Right cardiac atrium (tissue), 5 donors: ENCODE data around the gene RPGR. TPM values are rescaled to one million over a fixed set of nuclear protein-coding genes. Genes with fewer than 3 reads are reported as not detected.

ENCODE experiments used
- ATAC-seq, 2 donors: fragments of 200-7000 bp; cut with Tn5 transposase; one replicate each; pipeline versions ENCODE4 v1.8.0 to v1.9.1; 2020; ENCODE audit warnings: moderate library complexity in 2 of 2, mild to moderate bottlenecking in 1 of 2
- DNase-seq, 3 donors: peaks; one replicate each; pipeline ENCODE4 v3.0.0-alpha.2; 2020
- H3K27ac ChIP-seq: one replicate; pipeline ENCODE4 v1.5.1; 2013; ENCODE audit warnings: mild to moderate bottlenecking, low read length, control low read depth, moderate library complexity
- H3K27me3 ChIP-seq: one replicate; pipeline ENCODE4 v1.6.1; 2013; ENCODE audit not compliant: control insufficient read depth, insufficient read depth
- H3K4me1 ChIP-seq: one replicate; pipeline ENCODE4 v1.6.1; 2013; ENCODE audit warnings: low read length; ENCODE audit not compliant: control insufficient read depth, insufficient read depth
- H3K4me3 ChIP-seq: one replicate; pipeline ENCODE4 v1.5.1; 2013; ENCODE audit warnings: low read length, control low read depth
- H3K9me3 ChIP-seq: one replicate; pipeline ENCODE4 v1.6.1; 2013; ENCODE audit warnings: low read length; ENCODE audit not compliant: control insufficient read depth
- WGBS: extraction: QIAGEN DNeasy Blood & Tissue Kit; methylation state at CpG from one replicate; pipeline ENCODE4 v1.1.7; 2013; 5-methylcytosine and 5-hydroxymethylcytosine counted together
- intact Hi-C, 4 donors: fragments of 100-400 bp; cut with DNase I; formaldehyde crosslinking; loops; one replicate each; pipeline versions ENCODE4 v1.11.0 to v1.14.0; 2022 to 2023
- polyA plus RNA-seq: library from polyadenylated mRNA; stranded (reverse); fragments of 200-250 nt; gene quantifications from one replicate; pipeline ENCODE4 v1.2.3, GENCODE V29; 2013
- total RNA-seq, 4 donors: library from RNA; stranded (reverse); fragmentation: NEBNext Ultra II Directional; extraction: Animal tissue kit (Norgen Biotek cat#: 25700); gene quantifications; one replicate each; pipeline ENCODE4 v1.2.1, GENCODE V29; 2021
- donor health status: healthy with polysubstance abuse.
- donor health status: DM: no; HTN: yes; CAD: no.
- donor health status: DM: no; HTN: no; CAD: no.
- donor health status: DM: no; HTN: yes; CAD: no; lungs with severe emphysema.
- donor health status: DM: yes; HTN: yes; CAD: no.

The RPGR gene
- total and polyA plus RNA-seq, 5 donors = 4.2 to 10.9 (median 8.4) TPM

- ATAC-seq (no peak), DNase-seq (no peak)
- 83% methylated on average over 4 of the region's 4 CpGs for WGBS
- intact Hi-C loops = no loop called here
- no peak within 1 kb of the TSS for H3K27ac ChIP-seq
- no peak within 1 kb of the TSS for H3K4me3 ChIP-seq
- H3K4me1 ChIP-seq = no peaks in the 10 kb centered on the region
- no peaks in the 10 kb centered on the region for H3K9me3 ChIP-seq
- H3K27me3 ChIP-seq = no peaks in the 10 kb centered on the region
Observed at GRCh38 chrX:38352362-38352761, 25.1 kb upstream of the RPGR start, which contains the start of gene OTC. Gene OTC, plus strand, starts transcription at chrX:38352604. Its CDS starts 93 bp downstream, at chrX:38352697.

- Histone ChIP-seq H3K4me1 (no peaks in the 10 kb centered on the region), H3K27me3 (no peaks in the 10 kb centered on the region), H3K4me3 (no peak overlapping the region), H3K27ac (no peak overlapping the region), H3K9me3 (no peaks in the 10 kb centered on the region)
- intact Hi-C loops = no loop called here
- 91% methylated on average over 3 of the region's 3 CpGs for WGBS
- DNase-seq (no peak), ATAC-seq (no peak)
Observed at GRCh38 chrX:38351346-38351745, 24.0 kb upstream of the RPGR start.

GRCh38 chrX:38347136-38347535 lies 19.8 kb upstream of the RPGR start:
- no peak overlapping the region for H3K27ac ChIP-seq
- peak; percentile 52 to 93 for ATAC-seq
- intact Hi-C loops = no loop called here
- DNase-seq = no peak
- H3K4me1 ChIP-seq = no peaks in the 10 kb centered on the region
- WGBS = 74% methylated on average over 2 of the region's 2 CpGs
- no peaks in the 10 kb centered on the region for H3K9me3 ChIP-seq
- H3K27me3 ChIP-seq = no peaks in the 10 kb centered on the region
- H3K4me3 ChIP-seq = no peak overlapping the region

- no peak for DNase-seq
- intact Hi-C loops = no loop called here
- no peak for ATAC-seq
Observed at GRCh38 chrX:38346150-38346549, 18.8 kb upstream of the RPGR start.

GRCh38 chrX:38342853-38343778 lies 15.8 kb upstream of the RPGR start:
- Histone ChIP-seq H3K9me3 (no peaks in the 10 kb centered on the region), H3K4me3 (no peak overlapping the region), H3K27me3 (no peaks in the 10 kb centered on the region), H3K27ac (no peak overlapping the region), H3K4me1 (no peaks in the 10 kb centered on the region)
- 77% methylated on average over 2 of the region's 2 CpGs for WGBS
- intact Hi-C loops = no loop called here
- DNase-seq (no peak), ATAC-seq (no peak)

More at GRCh38 chrX:38346150-38346549, 18.8 kb upstream of the RPGR start:
- no peaks in the 10 kb centered on the region for H3K9me3 ChIP-seq
- no peak overlapping the region for H3K4me3 ChIP-seq
- H3K4me1 ChIP-seq = no peaks in the 10 kb centered on the region
- no peaks in the 10 kb centered on the region for H3K27me3 ChIP-seq
- WGBS = 88% methylated on average over 5 of the region's 5 CpGs
- no peak overlapping the region for H3K27ac ChIP-seq

- no peaks in the 10 kb centered on the region for H3K9me3 ChIP-seq
- intact Hi-C loops = no loop called here
- DNase-seq = no peak
- H3K27ac ChIP-seq = no peak overlapping the region
- H3K4me1 ChIP-seq = no peaks in the 10 kb centered on the region
- no peak for ATAC-seq
- no peaks in the 10 kb centered on the region for H3K27me3 ChIP-seq
- 72% methylated on average over 3 of the region's 3 CpGs for WGBS
- no peak overlapping the region for H3K4me3 ChIP-seq
Observed at GRCh38 chrX:38341442-38341841, 14.1 kb upstream of the RPGR start.

- Histone ChIP-seq H3K9me3 (no peaks in the 10 kb centered on the region), H3K4me1 (no peaks in the 10 kb centered on the region), H3K27me3 (no peaks in the 10 kb centered on the region), H3K4me3 (no peak overlapping the region), H3K27ac (no peak overlapping the region)
- no peak for DNase-seq
- intact Hi-C loops = no loop called here
- WGBS = 56% methylated on average over 5 of the region's 5 CpGs
- no peak for ATAC-seq
Observed at GRCh38 chrX:38336538-38337240, 9.4 kb upstream of the RPGR start.

GRCh38 chrX:38335382-38335781 lies 8.1 kb upstream of the RPGR start:
- Histone ChIP-seq H3K9me3 (no peaks in the 10 kb centered on the region), H3K4me3 (no peak overlapping the region), H3K4me1 (no peaks in the 10 kb centered on the region), H3K27me3 (no peaks in the 10 kb centered on the region), H3K27ac (no peak overlapping the region)
- intact Hi-C loops = no loop called here
- ATAC-seq (no peak), DNase-seq (no peak)

GRCh38 chrX:38332505-38332904 lies 5.2 kb upstream of the RPGR start:
- Histone ChIP-seq H3K4me3 (no peak overlapping the region), H3K9me3 (no peaks in the 10 kb centered on the region), H3K4me1 (no peaks in the 10 kb centered on the region), H3K27ac (no peak overlapping the region), H3K27me3 (no peaks in the 10 kb centered on the region)
- DNase-seq (no peak), ATAC-seq (no peak)
- intact Hi-C loops = no loop called here

- Histone ChIP-seq H3K27ac (no peak overlapping the region), H3K9me3 (no peaks in the 10 kb centered on the region), H3K4me1 (peaks cover 1% of the 10 kb centered on the region), H3K4me3 (no peak overlapping the region), H3K27me3 (no peaks in the 10 kb centered on the region)
- DNase-seq (no peak), ATAC-seq (no peak)
- intact Hi-C loops = loop anchor here in 1 of 4 donors (5.0 kb wide), 1 partner anchor 400 kb away; no protein-coding TSS in a partner anchor
- WGBS = 14% methylated on average over 4 of the region's 4 CpGs
Observed at GRCh38 chrX:38327775-38328081, 419 bp upstream of the RPGR start.

- WGBS = 45% methylated on average over 3 of the region's 3 CpGs
- H3K9me3 ChIP-seq = no peaks in the 10 kb centered on the region
- peak overlapping the region; percentile 87 for H3K27ac ChIP-seq
- ATAC-seq (no peak), DNase-seq (no peak)
- no peaks in the 10 kb centered on the region for H3K27me3 ChIP-seq
- H3K4me3 ChIP-seq = peak overlapping the region; percentile 68
- peaks cover 1% of the 10 kb centered on the region for H3K4me1 ChIP-seq
- intact Hi-C loops = loop anchor here in 1 of 4 donors (5.0 kb wide), 1 partner anchor 399 kb away; no protein-coding TSS in a partner anchor
Observed at GRCh38 chrX:38326086-38326485, 1.2 kb downstream of the RPGR start.
